GM12878 (cell line): ENCODE data around the gene STARD13. TPM values are rescaled to one million over a fixed set of nuclear protein-coding genes. Genes with fewer than 3 reads are reported as not detected.

Source experiments
- ATAC-seq: fragments of 200-7000 bp; cut with Tn5 transposase; 3 replicates; pipeline ENCODE4 v1.9.1; 2020; ENCODE audit warnings: mild to moderate bottlenecking, moderate library complexity
- BruUV-seq: library from RNA; stranded (reverse); fragments of 400-500 nt; replicated peaks from 2 replicates; lab custom pipeline; 2021; lab: Mats Ljungman, UMichigan
- CTCF ChIA-PET: fragments of 300-600 bp; sonication (Branson Sonifier 250); formaldehyde crosslinking; extraction: SDS; loops from one replicate; lab custom pipeline; 2021; ENCODE audit warnings: inconsistent platforms; lab: Yijun Ruan, JAX
- POLR2A ChIA-PET: fragments of 350-600 bp; formaldehyde crosslinking; extraction: SDS; loops from one replicate; lab custom pipeline; 2021; ENCODE audit warnings: inconsistent platforms; lab: Charles Lee
- RAD21 ChIA-PET: fragments of 300-600 bp; sonication (Branson Sonifier 250); formaldehyde crosslinking; loops from one replicate; lab custom pipeline; 2023; ENCODE audit warnings: antibody characterized with exemption; ENCODE audit not compliant: unreplicated experiment; lab: Charles Lee
- SMC1A ChIA-PET: fragments of 300-600 bp; sonication (Branson Sonifier 250); formaldehyde crosslinking; loops from one replicate; lab custom pipeline; 2023; ENCODE audit not compliant: unreplicated experiment, uncharacterized antibody; lab: Charles Lee
- DNase-seq: peaks from one replicate; pipeline ENCODE4 v3.0.0-alpha.2; 2011; ENCODE audit warnings: low read depth, low spot score
- FAIRE-seq: peaks from 3 replicates; lab custom pipeline; 2011; peaks lifted over from hg19 to GRCh38; lab: Jason Lieb, UNC
- H2AFZ ChIP-seq: 2 replicates; pipeline ENCODE4 v1.6.0; 2011; ENCODE audit warnings: low read depth, low read length, control low read depth; ENCODE audit not compliant: control insufficient read depth
- H3K27ac ChIP-seq: 2 replicates; pipeline ENCODE4 v1.5.1; 2011; ENCODE audit warnings: control low read depth; ENCODE audit not compliant: control insufficient read depth, insufficient read depth
- H3K27me3 ChIP-seq, 2 experiments: replicated peaks in 1 of 2; 2 replicates each; pipeline versions ENCODE4 v1.6.0 to v1.6.1; 2011; ENCODE audit warnings: low read length in 1 of 2; ENCODE audit not compliant: control insufficient read depth in 2 of 2, insufficient read depth in 2 of 2
- H3K36me3 ChIP-seq, 2 experiments: 2 replicates each; pipeline ENCODE4 v1.5.1; 2011; ENCODE audit warnings: low read length in 1 of 2; ENCODE audit not compliant: control insufficient read depth in 2 of 2, insufficient read depth in 2 of 2
- H3K4me1 ChIP-seq: 2 replicates; pipeline ENCODE4 v1.6.1; 2011; ENCODE audit warnings: mild to moderate bottlenecking, low read length, moderate library complexity, mixed read lengths; ENCODE audit not compliant: control insufficient read depth, insufficient read depth
- H3K4me2 ChIP-seq: 2 replicates; pipeline ENCODE4 v1.6.0; 2011; ENCODE audit warnings: control low read depth; ENCODE audit not compliant: control insufficient read depth, insufficient read depth
- H3K4me3 ChIP-seq: fragments of 200-600 bp; sonication (generic); 2 replicates; pipeline ENCODE4 v1.5.1; 2016
- H3K79me2 ChIP-seq: 2 replicates; pipeline ENCODE4 v1.6.0; 2011; ENCODE audit warnings: low read length; ENCODE audit not compliant: control insufficient read depth, insufficient read depth
- H3K9ac ChIP-seq: 2 replicates; pipeline ENCODE4 v1.8.0; 2011; ENCODE audit warnings: low read length, control low read depth, mixed read lengths; ENCODE audit not compliant: control insufficient read depth, insufficient read depth
- H3K9me3 ChIP-seq: replicated peaks from 3 replicates; pipeline ENCODE4 v1.5.1; 2011; ENCODE audit warnings: mild to moderate bottlenecking, low read length; ENCODE audit not compliant: control insufficient read depth, insufficient read depth
- H4K20me1 ChIP-seq: 2 replicates; pipeline ENCODE4 v1.6.0; 2011; ENCODE audit not compliant: control insufficient read depth, insufficient read depth
- ATF7 ChIP-seq: fragments of 450-650 bp; IDR thresholded peaks from 2 replicates; pipeline ENCODE4 v1.6.1; 2016; ENCODE audit warnings: low read depth, mild to moderate bottlenecking
- CHD1 ChIP-seq: IDR thresholded peaks from 2 replicates; pipeline ENCODE4 v1.6.1; 2012; ENCODE audit warnings: low read depth, low read length, improper control_type of control experiment
- EED ChIP-seq: sonication (generic); IDR thresholded peaks from 2 replicates; pipeline ENCODE4 v1.6.1; 2016; ENCODE audit warnings: antibody characterized with exemption, low read depth
- ETV6 ChIP-seq, 2 experiments: fragments of 450-650 bp in 1 of 2; IDR thresholded peaks in 1 of 2; conservative IDR thresholded peaks in 1 of 2; 2 replicates each; pipeline ENCODE4 v1.6.1; 2014; ENCODE audit warnings: antibody characterized with exemption in 1 of 2, borderline replicate concordance in 1 of 2, low read depth in 1 of 2, mild to moderate bottlenecking in 1 of 2, moderate library complexity in 1 of 2
- GABPA ChIP-seq: IDR thresholded peaks from 2 replicates; pipeline ENCODE4 v1.6.1; 2014; ENCODE audit warnings: antibody characterized with exemption, low read depth, mild to moderate bottlenecking, inconsistent platforms
- JUND ChIP-seq: IDR thresholded peaks from 2 replicates; pipeline ENCODE4 v1.6.1; 2012; ENCODE audit warnings: low read depth, mild to moderate bottlenecking, low read length, improper control_type of control experiment, moderate library complexity
- MEF2B ChIP-seq: fragments of 450-650 bp; IDR thresholded peaks from 2 replicates; pipeline ENCODE4 v1.6.1; 2018; ENCODE audit warnings: mild to moderate bottlenecking, moderate library complexity; ENCODE audit not compliant: partially characterized antibody, poor library complexity, severe bottlenecking
- MTA2 ChIP-seq: fragments of 450-650 bp; IDR thresholded peaks from 2 replicates; pipeline ENCODE4 v1.6.1; 2016; ENCODE audit warnings: low read depth, mild to moderate bottlenecking, moderate library complexity
- MYC ChIP-seq: IDR thresholded peaks from 2 replicates; pipeline ENCODE4 v1.6.1; 2011; ENCODE audit warnings: mild to moderate bottlenecking, low read length, moderate library complexity, inconsistent platforms; ENCODE audit not compliant: insufficient read depth, insufficient replicate concordance, insufficient read length, severe bottlenecking
- NR2C1 ChIP-seq: fragments of 450-650 bp; IDR thresholded peaks from 2 replicates; pipeline ENCODE4 v1.6.1; 2017; ENCODE audit warnings: antibody characterized with exemption, mild to moderate bottlenecking, moderate library complexity
- POLR2AphosphoS5 ChIP-seq: IDR thresholded peaks from 2 replicates; pipeline ENCODE4 v1.6.1; 2011; ENCODE audit warnings: mild to moderate bottlenecking, low read length, inconsistent platforms
- REST ChIP-seq: IDR thresholded peaks from 2 replicates; pipeline ENCODE4 v1.6.1; 2012; ENCODE audit warnings: mild to moderate bottlenecking, low read depth, low read length
- RUNX3 ChIP-seq: IDR thresholded peaks from 2 replicates; pipeline ENCODE4 v1.6.1; 2012; ENCODE audit warnings: low read length, inconsistent platforms
- SREBF1 ChIP-seq: IDR thresholded peaks from 2 replicates; pipeline ENCODE4 v1.6.1; 2012; ENCODE audit warnings: mild to moderate bottlenecking, low read length
- ZNF217 ChIP-seq: fragments of 450-650 bp; IDR thresholded peaks from 2 replicates; pipeline ENCODE4 v1.6.1; 2017; ENCODE audit warnings: antibody characterized with exemption, mild to moderate bottlenecking
- ZSCAN29 ChIP-seq: fragments of 450-650 bp; IDR thresholded peaks from 2 replicates; pipeline ENCODE4 v1.6.1; 2017; ENCODE audit warnings: mild to moderate bottlenecking, moderate library complexity
- WGBS: methylation state at CpG from one replicate; pipeline ENCODE4 v1.1.6; 2016; ENCODE audit warnings: low lambda C conversion rate; ENCODE audit not compliant: insufficient replicate concordance, insufficient coverage; ENCODE audit errors: missing lambda C conversion rate; 5-methylcytosine and 5-hydroxymethylcytosine counted together
- in situ Hi-C: fragments of 300-500 bp; cut with MboI; formaldehyde crosslinking; loops from 9 replicates; pipeline ENCODE4 v1.14.3; 2018; ENCODE audit warnings: mixed read lengths
- intact Hi-C: fragments of 100-400 bp; cut with micrococcal nuclease; formaldehyde crosslinking; loops from one replicate; pipeline ENCODE4 v1.14.2; 2022; ENCODE audit not compliant: unreplicated experiment
- polyA plus RNA-seq, 11 experiments: library from polyadenylated mRNA; depleted of rRNA in 4 of 11; unstranded in 6 of 11; stranded (reverse) in 5 of 11; fragments of >200 nt; fragmentation: Nextera tagmentation in 4 of 11; fragmentation: Illumina TruSeq in 1 of 11; extraction: Ambion mirVana in 4 of 11; extraction: Trizol in 1 of 11; gene quantifications; 1 replicate in 1 of 11; 2 replicates in 10 of 11; pipeline versions ENCODE4 v1.2.1 to v1.2.3, GENCODE V29; 2011 to 2016; ENCODE audit warnings: inconsistent platforms in 2 of 11, missing spikeins in 2 of 11, low read depth in 1 of 11
- total RNA-seq, 4 experiments: library from RNA; depleted of rRNA in 3 of 4; stranded (reverse); fragments of >200 nt in 3 of 4; fragmentation: Illumina TruSeq in 1 of 4; extraction: Trizol in 1 of 4; gene quantifications; 2 replicates each; pipeline versions ENCODE4 v1.2.1 to v1.2.3, GENCODE V29; 2013 to 2021
- TF ChIP-seq, protein P1 (sequence below): fragments of 450-650 bp; IDR thresholded peaks from 2 replicates; pipeline ENCODE4 v1.6.1; 2017; ENCODE audit warnings: mild to moderate bottlenecking, moderate library complexity

Gene STARD13
- total and polyA plus RNA-seq, 10 of the 15 experiments (the other 5 are each of a cell fraction or from before 2014, with no cell fraction given) = 4.0 to 41.6 (median 10.1) TPM

- Histone ChIP-seq H3K27ac (peak overlapping the region; percentile 47), H3K79me2 (peaks cover 43% of the 10 kb centered on the region), H4K20me1 (no peaks in the 10 kb centered on the region), H3K4me2 (peak overlapping the region; percentile 9; the same call in 1 of the 2 replicates), H3K27me3 (no peaks in the 10 kb centered on the region), H3K9ac (no peak overlapping the region), H3K4me3 (no peak overlapping the region), H3K36me3 (peaks cover 0 to 3% of the 10 kb centered on the region in 2 experiments; a peak in 3 of 4 replicates), H3K9me3 (no peaks in the 10 kb centered on the region), H3K4me1 (peaks cover 38% of the 10 kb centered on the region), H2AFZ (no peak overlapping the region)
- no peak for DNase-seq
- ChIA-PET POLR2A (interaction anchor here (17.9 to 20.2 kb wide), 2 partner anchors 18 to 37 kb away, joined by 262 to 343 read pairs; no protein-coding TSS in a partner anchor), CTCF (interaction anchor here (1.0 to 4.9 kb wide), 2 partner anchors 38 to 76 kb away, joined by 5 to 36 read pairs; no protein-coding TSS in a partner anchor), SMC1A (interaction anchor here (2.1 to 33.0 kb wide), 3 partner anchors 10 to 35 kb away, joined by 9 to 832 read pairs (median 218); no protein-coding TSS in a partner anchor), RAD21 (interaction anchor here (1.1 to 7.8 kb wide), 8 partner anchors 10 to 77 kb away, joined by 3 to 158 read pairs (median 13); no protein-coding TSS in a partner anchor)
- no TSS peak for BruUV-seq
- in situ Hi-C loops = loop anchor here (5.0 kb wide), 1 partner anchor 40 kb away; no protein-coding TSS in a partner anchor
- peak; percentile 41 for FAIRE-seq
- 67% methylated on average over 8 of the region's 8 CpGs for WGBS
- ATAC-seq = no peak
- intact Hi-C loops = loop anchor here (1.0 kb wide), 1 partner anchor 8 kb away; no protein-coding TSS in a partner anchor
- TF ChIP-seq POLR2AphosphoS5 (no peak), MYC (no peak), REST (no peak), SREBF1 (no peak), NR2C1 (peak; percentile 40; the same call in 1 of the 2 replicates), EED (peak; percentile 77), JUND (no peak), MTA2 (0 out of 2 replicates have a peak, but pooled peaks have one; percentile 19), ZNF217 (no peak), RUNX3 (peak; percentile 68), ETV6 (conservative IDR thresholded peaks at IDR 0.05 in 1 of 2, IDR thresholded peaks at IDR 0.05 in 1 of 2; ENCODE audit: borderline replicate concordance in 1 of 2, low read depth in 1 of 2) (peak in 1 of 2 experiments; percentile 41; a peak in 1 of 4 replicates), MEF2B (peak; percentile 15), ATF7 (0 out of 2 replicates have a peak, but pooled peaks have one; percentile 26), ZSCAN29 (no peak), CHD1 (no peak), GABPA (peak; percentile 25; the same call in 1 of the 2 replicates)
- TF ChIP-seq, protein P1, sequence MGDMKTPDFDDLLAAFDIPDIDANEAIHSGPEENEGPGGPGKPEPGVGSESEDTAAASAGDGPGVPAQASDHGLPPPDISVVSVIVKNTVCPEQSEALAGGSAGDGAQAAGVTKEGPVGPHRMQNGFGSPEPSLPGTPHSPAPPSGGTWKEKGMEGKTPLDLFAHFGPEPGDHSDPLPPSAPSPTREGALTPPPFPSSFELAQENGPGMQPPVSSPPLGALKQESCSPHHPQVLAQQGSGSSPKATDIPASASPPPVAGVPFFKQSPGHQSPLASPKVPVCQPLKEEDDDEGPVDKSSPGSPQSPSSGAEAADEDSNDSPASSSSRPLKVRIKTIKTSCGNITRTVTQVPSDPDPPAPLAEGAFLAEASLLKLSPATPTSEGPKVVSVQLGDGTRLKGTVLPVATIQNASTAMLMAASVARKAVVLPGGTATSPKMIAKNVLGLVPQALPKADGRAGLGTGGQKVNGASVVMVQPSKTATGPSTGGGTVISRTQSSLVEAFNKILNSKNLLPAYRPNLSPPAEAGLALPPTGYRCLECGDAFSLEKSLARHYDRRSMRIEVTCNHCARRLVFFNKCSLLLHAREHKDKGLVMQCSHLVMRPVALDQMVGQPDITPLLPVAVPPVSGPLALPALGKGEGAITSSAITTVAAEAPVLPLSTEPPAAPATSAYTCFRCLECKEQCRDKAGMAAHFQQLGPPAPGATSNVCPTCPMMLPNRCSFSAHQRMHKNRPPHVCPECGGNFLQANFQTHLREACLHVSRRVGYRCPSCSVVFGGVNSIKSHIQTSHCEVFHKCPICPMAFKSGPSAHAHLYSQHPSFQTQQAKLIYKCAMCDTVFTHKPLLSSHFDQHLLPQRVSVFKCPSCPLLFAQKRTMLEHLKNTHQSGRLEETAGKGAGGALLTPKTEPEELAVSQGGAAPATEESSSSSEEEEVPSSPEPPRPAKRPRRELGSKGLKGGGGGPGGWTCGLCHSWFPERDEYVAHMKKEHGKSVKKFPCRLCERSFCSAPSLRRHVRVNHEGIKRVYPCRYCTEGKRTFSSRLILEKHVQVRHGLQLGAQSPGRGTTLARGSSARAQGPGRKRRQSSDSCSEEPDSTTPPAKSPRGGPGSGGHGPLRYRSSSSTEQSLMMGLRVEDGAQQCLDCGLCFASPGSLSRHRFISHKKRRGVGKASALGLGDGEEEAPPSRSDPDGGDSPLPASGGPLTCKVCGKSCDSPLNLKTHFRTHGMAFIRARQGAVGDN = peak; percentile 87
Measured at GRCh38 chr13:33186861-33187291, 98.7 kb downstream of the STARD13 start.
